NCI-H1048 (cell line): Measurements from ENCODE around the gene LAMTOR5.
"Not testable (repeated sequence)": the region's sequence is repeated elsewhere in the genome, so short reads cannot be mapped to it uniquely, and the experiment has no call there.

Source experiments
- DNase-seq: peaks from one replicate; lab custom pipeline; 2025; lab: John Stamatoyannopoulos, UW

LAMTOR5 gene

GRCh38 chr1:110426854-110427253 lies 19.4 kb upstream of the LAMTOR5 start:
- no peak for DNase-seq

GRCh38 chr1:110425612-110426152 lies 18.2 kb upstream of the LAMTOR5 start:
- DNase-seq, result no peak

- no peak for DNase-seq
These were observed 17.5 kb upstream of the LAMTOR5 start for GRCh38 chr1:110424699-110425611.

GRCh38 chr1:110420874-110421793 lies 13.6 kb upstream of the LAMTOR5 start:
- DNase-seq, result no peak

- DNase-seq, result no peak
These were observed 12.6 kb upstream of the LAMTOR5 start for GRCh38 chr1:110420023-110420662.

GRCh38 chr1:110418729-110419128 lies 11.2 kb upstream of the LAMTOR5 start:
- DNase-seq, result no peak

- not testable (repeated sequence) for DNase-seq
These were observed 5.6 kb upstream of the LAMTOR5 start for GRCh38 chr1:110413045-110413444.

GRCh38 chr1:110412576-110412975 lies 5.1 kb upstream of the LAMTOR5 start:
- DNase-seq, result no peak

- DNase-seq, result no peak
These were observed 3.8 kb upstream of the LAMTOR5 start for GRCh38 chr1:110411173-110411735.

- no peak for DNase-seq
These were observed 1.8 kb upstream of the LAMTOR5 start for GRCh38 chr1:110409316-110409715.

- DNase-seq, result no peak
These were observed 994 bp upstream of the LAMTOR5 start for GRCh38 chr1:110408488-110408887.

- not testable (repeated sequence) for DNase-seq
These were observed 1.1 kb downstream of the LAMTOR5 start for GRCh38 chr1:110406407-110406806.

- DNase-seq, result no peak
These were observed 3.1 kb downstream of the LAMTOR5 start for GRCh38 chr1:110404401-110404800.

- DNase-seq, result no peak
These were observed 3.7 kb downstream of the LAMTOR5 start for GRCh38 chr1:110403805-110404204.

- DNase-seq, result not testable (repeated sequence)
These were observed 11.1 kb downstream of the LAMTOR5 start for GRCh38 chr1:110396259-110396958.

GRCh38 chr1:110394493-110394820 lies 13.0 kb downstream of the LAMTOR5 start:
- DNase-seq, result no peak

GRCh38 chr1:110393691-110394492 lies 13.6 kb downstream of the LAMTOR5 start:
- no peak for DNase-seq

- DNase-seq, result no peak
These were observed 14.2 kb downstream of the LAMTOR5 start for GRCh38 chr1:110393286-110393685.

- DNase-seq, result no peak
These were observed 16.7 kb downstream of the LAMTOR5 start, which contains the start of gene SLC16A4 for GRCh38 chr1:110390692-110391245. Gene SLC16A4, minus strand, starts transcription at chr1:110391026. Its CDS starts 1,703 bp downstream, at chr1:110389323.

GRCh38 chr1:110390096-110390495 lies 17.4 kb downstream of the LAMTOR5 start:
- no peak for DNase-seq
